ENCODE data around the gene FRMD4A.

DNA sequence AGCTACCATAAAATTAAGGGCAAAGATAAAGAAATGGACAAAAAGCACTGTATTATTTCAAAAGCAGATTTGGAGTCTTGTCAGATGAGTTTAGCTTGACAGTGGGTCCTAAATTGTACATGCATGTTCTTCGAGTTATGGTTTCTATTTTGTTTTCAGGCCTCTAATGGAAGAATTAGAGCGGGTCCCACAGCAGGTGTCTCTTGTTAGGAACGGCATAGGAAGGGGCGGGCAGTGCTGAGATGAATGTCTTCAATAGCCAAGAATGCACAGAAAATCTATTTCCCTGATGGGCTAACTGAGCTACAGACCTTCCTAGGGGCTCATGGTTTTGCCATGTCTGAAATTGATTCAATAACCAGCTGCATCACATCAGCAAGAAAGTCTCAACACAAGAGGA is 304.4 kb downstream of the FRMD4A start:
- TF ChIP-seq RAD21 (IDR thresholded peaks at IDR 0.05; ENCODE audit: low read length) (no peak), POLR2A (IDR thresholded peaks at IDR 0.05; ENCODE audit: low read depth, low read length) (no peak), NFE2L2 (IDR thresholded peaks at IDR 0.05; ENCODE audit: low read depth, low read length) (no peak)
- TF ChIP-seq, protein P1, sequence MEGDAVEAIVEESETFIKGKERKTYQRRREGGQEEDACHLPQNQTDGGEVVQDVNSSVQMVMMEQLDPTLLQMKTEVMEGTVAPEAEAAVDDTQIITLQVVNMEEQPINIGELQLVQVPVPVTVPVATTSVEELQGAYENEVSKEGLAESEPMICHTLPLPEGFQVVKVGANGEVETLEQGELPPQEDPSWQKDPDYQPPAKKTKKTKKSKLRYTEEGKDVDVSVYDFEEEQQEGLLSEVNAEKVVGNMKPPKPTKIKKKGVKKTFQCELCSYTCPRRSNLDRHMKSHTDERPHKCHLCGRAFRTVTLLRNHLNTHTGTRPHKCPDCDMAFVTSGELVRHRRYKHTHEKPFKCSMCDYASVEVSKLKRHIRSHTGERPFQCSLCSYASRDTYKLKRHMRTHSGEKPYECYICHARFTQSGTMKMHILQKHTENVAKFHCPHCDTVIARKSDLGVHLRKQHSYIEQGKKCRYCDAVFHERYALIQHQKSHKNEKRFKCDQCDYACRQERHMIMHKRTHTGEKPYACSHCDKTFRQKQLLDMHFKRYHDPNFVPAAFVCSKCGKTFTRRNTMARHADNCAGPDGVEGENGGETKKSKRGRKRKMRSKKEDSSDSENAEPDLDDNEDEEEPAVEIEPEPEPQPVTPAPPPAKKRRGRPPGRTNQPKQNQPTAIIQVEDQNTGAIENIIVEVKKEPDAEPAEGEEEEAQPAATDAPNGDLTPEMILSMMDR (conservative IDR thresholded peaks at IDR 0.05; ENCODE audit: low read depth, low read length), result no peak
- TF ChIP-seq, protein P2, sequence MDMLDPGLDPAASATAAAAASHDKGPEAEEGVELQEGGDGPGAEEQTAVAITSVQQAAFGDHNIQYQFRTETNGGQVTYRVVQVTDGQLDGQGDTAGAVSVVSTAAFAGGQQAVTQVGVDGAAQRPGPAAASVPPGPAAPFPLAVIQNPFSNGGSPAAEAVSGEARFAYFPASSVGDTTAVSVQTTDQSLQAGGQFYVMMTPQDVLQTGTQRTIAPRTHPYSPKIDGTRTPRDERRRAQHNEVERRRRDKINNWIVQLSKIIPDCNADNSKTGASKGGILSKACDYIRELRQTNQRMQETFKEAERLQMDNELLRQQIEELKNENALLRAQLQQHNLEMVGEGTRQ (IDR thresholded peaks at IDR 0.05; ENCODE audit: low read depth, low read length), result no peak

Data from IMR-90 (cell line).